Activated CD4-positive, alpha-beta T cell treated with anti-CD3 and anti-CD28 coated beads, Interleukin-2, Interleukin-4, amounts not matched to agents 100 ng/mL and 50 ng/mL, durations not matched to agents 16 hours and 8 hours (primary cell): ENCODE measurements around the gene GALNS.

Experiments
- DNase-seq: peaks from one replicate; pipeline ENCODE4 v3.0.0-alpha.2; 2020; ENCODE audit warnings: low spot score

Gene GALNS

GRCh38 chr16:88875703-88876234 lies 19.0 kb upstream of the GALNS start:
- DNase-seq, result no peak

GRCh38 chr16:88874938-88875599 lies 18.3 kb upstream of the GALNS start:
- DNase-seq, result no peak

- no peak for DNase-seq
These were observed 16.0 kb upstream of the GALNS start for GRCh38 chr16:88872650-88873331.

- no peak for DNase-seq
These were observed 15.1 kb upstream of the GALNS start for GRCh38 chr16:88871730-88872416.

- no peak for DNase-seq
These were observed 14.6 kb upstream of the GALNS start for GRCh38 chr16:88871349-88871702.

GRCh38 chr16:88870608-88871348 lies 14.0 kb upstream of the GALNS start:
- no peak for DNase-seq

- DNase-seq, result no peak
These were observed 12.9 kb upstream of the GALNS start for GRCh38 chr16:88869673-88869980.

- DNase-seq, result no peak
These were observed 12.4 kb upstream of the GALNS start for GRCh38 chr16:88868974-88869672.

- no peak for DNase-seq
These were observed 11.0 kb upstream of the GALNS start for GRCh38 chr16:88867581-88868246.

GRCh38 chr16:88866151-88866920 lies 9.6 kb upstream of the GALNS start, which contains the start of gene PABPN1L:
Gene PABPN1L, minus strand, starts transcription at chr16:88866660. Its CDS starts 54 bp downstream, at chr16:88866606.
- no peak for DNase-seq

- no peak for DNase-seq
These were observed 9.0 kb upstream of the GALNS start for GRCh38 chr16:88865742-88866141.

GRCh38 chr16:88865310-88865709 lies 8.6 kb upstream of the GALNS start:
- DNase-seq, result no peak

GRCh38 chr16:88864521-88864920 lies 7.8 kb upstream of the GALNS start:
- no peak for DNase-seq

- DNase-seq, result no peak
These were observed 7.4 kb upstream of the GALNS start for GRCh38 chr16:88864099-88864498.

- DNase-seq, result no peak
These were observed 6.7 kb upstream of the GALNS start for GRCh38 chr16:88863426-88863825.

- DNase-seq, result no peak
These were observed 6.2 kb upstream of the GALNS start for GRCh38 chr16:88862968-88863367.

GRCh38 chr16:88861359-88861758 lies 4.6 kb upstream of the GALNS start:
- DNase-seq, result no peak

GRCh38 chr16:88859381-88860091 lies 2.8 kb upstream of the GALNS start:
- no peak for DNase-seq

- peak; percentile 78 for DNase-seq
These were observed 1.1 kb upstream of the GALNS start for GRCh38 chr16:88857728-88858339.
